ACHN (cell line): ENCODE measurements around the gene ADAMTS10.

Experiments
- DNase-seq: peaks from one replicate; pipeline ENCODE4 v3.0.0-alpha.2; 2015
- in situ Hi-C: cut with HindIII; loops from 2 replicates; pipeline ENCODE4 v1.10.0; 2017; ENCODE audit warnings: low sequenced_read_pairs, low pct_ligation_motif_present, low pct_unique_long_range_greater_than_20kb

ADAMTS10 gene

GRCh38 chr19:8605514-8605913, 5.0 kb downstream of the ADAMTS10 start:
- in situ Hi-C loops: no loop called here
- no peak for DNase-seq

- in situ Hi-C loops: no loop called here
Measured at GRCh38 chr19:8601796-8602195, 8.7 kb downstream of the ADAMTS10 start.

DNA sequence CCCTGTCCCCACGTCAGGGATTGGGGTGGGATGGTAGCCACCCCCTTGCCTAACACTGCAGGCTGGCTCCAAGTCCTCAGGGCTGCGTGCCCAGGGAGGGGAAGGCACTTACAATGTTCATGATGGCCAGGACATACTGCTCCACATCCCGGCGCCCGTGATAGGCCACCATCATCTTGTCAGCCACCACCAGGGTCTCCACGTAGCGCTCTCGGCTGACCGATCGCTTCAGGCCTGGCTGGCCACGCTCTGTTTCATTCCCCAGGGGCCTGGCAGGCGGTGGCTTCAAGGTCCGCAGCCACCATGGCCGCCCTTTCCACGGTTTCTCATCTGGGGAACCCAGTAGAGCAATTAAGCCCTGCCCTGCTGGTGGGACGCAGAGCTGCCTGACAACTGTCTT, 9.7 kb downstream of the ADAMTS10 start:
- DNase-seq: no peak
- in situ Hi-C loops: no loop called here

More at GRCh38 chr19:8601796-8602195, 8.7 kb downstream of the ADAMTS10 start:
- DNase-seq: no peak

GRCh38 chr19:8600064-8600463, 10.5 kb downstream of the ADAMTS10 start:
- in situ Hi-C loops: no loop called here
- no peak for DNase-seq

GRCh38 chr19:8596168-8596567, 14.3 kb downstream of the ADAMTS10 start:
- in situ Hi-C loops: no loop called here
- DNase-seq: no peak

DNA sequence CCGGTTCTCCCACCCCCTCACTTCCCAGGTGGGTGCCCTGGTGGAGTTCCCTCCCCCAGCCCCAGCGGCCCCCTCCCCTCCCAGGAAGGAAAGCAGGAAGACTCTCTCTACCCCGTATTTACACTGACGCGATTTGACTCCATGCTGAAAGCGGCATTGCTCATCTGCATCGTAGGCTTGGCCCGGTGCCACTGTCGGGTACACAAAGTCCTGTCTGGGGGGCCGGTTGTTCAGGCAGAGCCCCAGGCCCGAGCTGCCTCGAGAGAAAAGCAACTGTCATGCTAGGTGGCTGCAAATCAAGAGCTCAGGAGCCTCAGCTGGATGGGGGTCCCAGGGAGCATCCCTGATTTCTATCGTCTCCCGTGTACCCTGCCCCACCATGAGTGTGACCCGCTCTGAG, 14.9 kb downstream of the ADAMTS10 start:
- in situ Hi-C loops: no loop called here
- DNase-seq: no peak

GRCh38 chr19:8593931-8594330, 16.6 kb downstream of the ADAMTS10 start:
- in situ Hi-C loops: no loop called here
- no peak for DNase-seq

DNA sequence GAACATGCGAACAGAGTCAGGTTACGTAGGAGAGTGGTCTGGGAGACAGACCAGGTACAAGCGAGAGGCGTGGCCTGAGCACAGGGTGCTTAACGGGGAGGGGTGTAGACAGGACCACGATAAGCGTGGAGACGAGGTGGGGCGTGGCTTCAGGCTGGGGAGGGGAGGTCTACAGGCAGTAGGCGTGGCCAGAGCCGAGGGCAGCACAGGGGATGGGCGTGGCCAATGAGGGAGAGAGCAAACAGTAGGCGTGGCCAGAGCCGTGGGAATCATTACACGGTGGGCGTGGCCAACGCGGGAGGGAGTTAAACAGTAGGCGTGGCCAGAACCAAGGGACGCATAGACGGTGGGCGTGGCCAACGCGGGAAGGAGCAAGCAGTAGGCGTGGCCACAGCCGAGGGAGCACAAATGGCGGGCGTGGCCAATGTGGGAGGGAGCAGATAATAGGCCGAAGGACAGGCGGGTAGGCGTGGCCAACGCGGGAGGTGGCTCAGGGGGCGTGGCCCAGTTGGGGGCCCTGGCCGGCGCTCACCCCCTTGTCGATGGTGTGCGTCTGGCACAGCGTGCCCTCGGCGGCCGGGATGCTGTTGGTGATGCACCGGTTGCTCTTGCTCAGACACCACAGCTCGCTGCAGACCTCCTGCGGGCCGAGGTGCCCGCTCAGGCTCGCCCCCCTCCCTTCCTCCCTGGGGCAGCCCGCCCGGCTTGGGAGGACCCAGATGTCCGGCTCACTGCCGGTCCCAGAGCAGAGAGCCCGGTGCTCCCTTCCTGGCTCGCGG, 18.1 kb downstream of the ADAMTS10 start:
- in situ Hi-C loops: no loop called here
- no peak for DNase-seq

DNA sequence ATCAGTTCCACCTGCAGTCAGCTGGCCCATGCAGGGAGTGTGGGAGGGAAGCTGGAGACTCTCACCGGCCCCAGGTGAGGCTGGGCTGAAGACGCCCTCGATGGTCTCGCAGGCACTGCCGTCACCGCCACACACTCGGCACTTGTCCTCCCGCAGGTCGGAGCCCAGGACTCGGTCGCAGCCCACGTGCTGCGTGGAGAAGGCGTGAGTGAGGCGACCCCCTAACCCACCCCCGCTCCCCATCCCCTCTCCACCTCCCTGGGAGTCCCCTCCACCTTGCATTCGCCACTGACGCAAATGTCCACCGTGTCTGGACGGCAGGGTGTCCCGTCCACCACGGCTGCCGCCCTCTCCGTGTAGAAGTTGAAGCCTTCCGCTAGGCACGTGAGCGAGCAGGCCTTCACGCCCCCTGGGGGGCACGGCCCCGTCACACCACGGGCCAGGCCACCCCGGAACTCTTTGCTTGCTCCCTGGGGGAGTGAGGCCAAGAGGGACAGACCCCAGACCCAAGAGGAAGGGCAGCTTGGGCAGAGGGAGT, 21.3 kb downstream of the ADAMTS10 start:
- no peak for DNase-seq

DNA sequence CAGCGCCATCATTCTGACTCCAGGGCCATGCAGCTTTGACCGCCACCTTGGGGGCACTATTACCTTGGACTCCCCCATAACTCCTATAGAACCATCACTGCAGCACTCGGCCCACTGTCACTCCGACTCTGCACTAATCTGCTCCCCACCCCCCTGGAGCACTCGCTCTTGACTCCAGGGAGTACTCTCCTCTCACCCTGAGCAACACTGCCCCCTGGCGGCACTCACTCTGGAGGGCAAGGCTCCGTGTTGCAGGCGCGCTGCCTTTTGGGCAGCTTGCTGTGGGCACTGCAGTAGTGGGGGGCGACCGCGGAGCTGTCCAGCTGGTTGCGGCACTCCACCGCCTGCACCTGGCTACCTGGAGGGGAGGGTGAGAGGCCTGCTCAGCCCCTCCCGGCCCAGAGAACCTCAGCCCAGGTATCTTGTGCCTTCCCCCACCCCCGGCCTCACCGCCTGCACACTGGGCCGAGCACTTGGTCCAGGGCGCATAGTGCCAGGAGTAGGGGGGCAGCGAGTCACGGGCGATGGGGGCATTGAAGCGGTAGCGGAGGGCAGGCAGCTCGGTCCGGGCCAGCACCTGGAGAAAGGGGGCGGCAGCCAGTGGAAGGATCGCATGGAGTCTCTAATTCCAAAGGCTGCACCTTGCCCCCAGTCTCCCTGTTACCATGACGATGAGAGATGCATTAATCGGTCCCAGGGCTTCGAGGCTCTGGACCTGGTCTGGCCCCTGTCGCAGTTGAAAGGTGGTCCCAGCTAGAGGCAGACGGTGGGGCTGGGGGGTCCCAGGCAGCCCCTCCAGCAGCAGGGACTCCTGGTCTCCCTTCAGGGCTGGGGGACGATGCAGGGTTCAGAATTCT, 24.4 kb downstream of the ADAMTS10 start:
- in situ Hi-C loops: no loop called here
- peak; percentile 15 for DNase-seq

More for the DNA sequence above, 21.3 kb downstream of the ADAMTS10 start:
- in situ Hi-C loops: no loop called here

- no peak for DNase-seq
- in situ Hi-C loops: no loop called here
Measured at GRCh38 chr19:8584965-8585893, 25.3 kb downstream of the ADAMTS10 start.

GRCh38 chr19:8580710-8581281, 29.7 kb downstream of the ADAMTS10 start:
- in situ Hi-C loops: no loop called here
- DNase-seq: peak; percentile 54

GRCh38 chr19:8578642-8579265, 31.8 kb downstream of the ADAMTS10 start:
- in situ Hi-C loops: no loop called here
- DNase-seq: peak; percentile 58

DNA sequence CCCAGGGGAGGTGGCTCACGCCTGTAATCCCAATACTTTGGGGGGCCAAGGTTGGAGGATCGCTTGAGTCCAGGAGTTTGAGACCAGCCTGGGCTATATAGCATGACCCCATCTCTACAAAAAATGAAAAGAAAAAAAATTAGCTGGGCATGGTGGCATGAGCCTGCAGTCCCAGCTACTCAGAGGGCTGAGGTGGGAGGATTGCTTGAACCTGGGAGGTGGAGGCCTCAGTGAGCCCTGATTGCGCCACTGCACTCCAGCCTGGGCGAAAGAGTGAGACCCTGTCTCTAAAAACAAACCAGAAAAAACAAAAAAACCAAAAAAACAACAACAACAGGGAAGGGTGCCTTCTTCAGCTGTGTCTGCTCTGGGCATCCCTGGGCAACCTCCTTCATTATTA, 32.8 kb downstream of the ADAMTS10 start:
- DNase-seq: no peak
- in situ Hi-C loops: no loop called here

- DNase-seq: no peak
- in situ Hi-C loops: no loop called here
Measured at GRCh38 chr19:8577247-8577646, 33.3 kb downstream of the ADAMTS10 start, which contains the start of gene MYO1F. Gene MYO1F, minus strand, starts transcription at chr19:8577442. Its CDS starts 133 bp downstream, at chr19:8577309.

DNA sequence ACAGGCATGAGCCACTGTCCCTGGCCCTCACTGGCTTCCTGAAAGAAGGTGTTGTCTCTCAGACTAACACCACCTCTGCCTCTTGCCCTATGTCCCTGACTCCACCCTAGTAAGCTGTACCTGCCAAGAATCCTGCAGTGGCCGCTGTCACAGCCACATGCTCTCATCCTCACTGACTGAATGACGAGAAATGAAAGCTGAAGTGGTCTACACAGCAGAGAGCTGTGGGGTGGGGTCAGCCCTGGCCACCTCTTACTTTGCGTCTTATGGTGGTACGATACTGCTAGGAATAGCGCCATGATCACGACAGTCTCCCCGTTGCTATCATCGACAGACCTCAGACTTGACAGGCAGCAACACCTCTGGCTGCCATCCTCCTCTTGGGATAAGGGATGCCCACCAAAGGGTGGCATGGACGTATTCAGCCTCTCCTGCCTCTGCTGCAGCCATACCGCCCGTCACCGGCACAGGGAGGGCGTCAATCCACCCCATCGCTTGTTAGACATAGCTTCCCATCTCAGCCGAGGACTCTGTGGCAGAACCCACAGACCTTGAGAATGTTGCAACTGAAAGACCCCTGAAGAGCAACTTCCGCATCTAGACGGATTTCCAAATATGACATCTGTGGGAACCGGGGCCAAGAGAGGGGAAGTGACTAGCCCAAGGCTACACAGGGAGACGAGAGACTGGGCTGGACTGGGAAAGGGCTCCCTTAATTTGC, 34.1 kb downstream of the ADAMTS10 start:
- DNase-seq: no peak
- in situ Hi-C loops: no loop called here

DNA sequence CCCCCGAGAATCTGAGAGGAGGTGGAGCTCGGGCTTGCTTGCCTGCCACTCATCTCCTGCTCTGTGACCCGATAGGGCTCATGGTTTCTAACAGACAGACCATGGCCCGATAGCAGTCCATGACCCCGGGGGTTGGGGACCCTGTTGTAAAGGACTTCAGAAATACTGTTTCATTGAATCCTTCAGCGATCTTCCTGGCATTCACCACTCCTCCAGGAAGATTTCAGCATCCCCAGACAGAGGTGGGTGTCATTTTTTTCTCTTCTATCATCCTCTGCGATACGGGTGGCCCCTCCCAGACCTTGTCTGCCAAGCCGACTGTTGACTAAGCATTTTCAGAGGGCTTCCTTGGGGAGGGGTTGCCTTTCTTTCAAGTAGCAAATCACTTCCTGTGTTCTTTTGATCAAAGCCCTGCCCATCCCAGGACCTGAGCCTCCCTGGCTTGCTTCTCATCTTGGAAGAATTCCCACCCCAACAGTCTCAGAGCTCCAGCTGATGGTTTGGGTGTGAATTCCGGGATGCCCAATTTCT, 35.0 kb downstream of the ADAMTS10 start:
- in situ Hi-C loops: no loop called here
- DNase-seq: no peak
